ENCODE data around the gene PCNX1.
"Not testable (repeated sequence)": the region's sequence is repeated elsewhere in the genome, so short reads cannot be mapped to it uniquely, and the experiment has no call there.

The PCNX1 gene

DNA sequence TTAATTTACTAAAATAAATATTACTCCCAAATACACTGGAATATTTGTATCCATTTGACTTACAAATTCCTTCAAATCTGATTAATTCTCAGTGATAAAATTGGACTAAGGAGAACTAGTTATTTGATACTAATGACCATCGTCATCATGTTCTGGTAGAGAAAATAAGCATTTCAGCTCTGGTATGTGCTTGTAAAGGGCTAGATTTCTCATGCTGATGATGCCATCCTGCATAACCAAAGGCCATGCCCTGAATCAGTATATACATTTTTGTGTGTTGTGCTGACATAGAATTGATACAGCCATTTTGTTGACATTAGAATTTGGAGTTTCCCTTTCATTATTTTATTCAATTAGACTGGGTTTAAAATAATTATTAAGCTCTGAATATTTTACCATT lies 148.9 kb downstream of the PCNX1 start:
- Mint-ChIP-seq H3K9me3 (no peaks in the 10 kb centered on the region), H3K4me1 (no peaks in the 10 kb centered on the region), H3K36me3 (peaks cover 29% of the 10 kb centered on the region), H3K27me3 (no peaks in the 10 kb centered on the region), H3K4me3 (no peak overlapping the region), H3K27ac (no peak overlapping the region)
- ATAC-seq (ENCODE audit: low read depth) (no peak), DNase-seq (ENCODE audit: low spot score in 2 of 2) (no peak)

DNA sequence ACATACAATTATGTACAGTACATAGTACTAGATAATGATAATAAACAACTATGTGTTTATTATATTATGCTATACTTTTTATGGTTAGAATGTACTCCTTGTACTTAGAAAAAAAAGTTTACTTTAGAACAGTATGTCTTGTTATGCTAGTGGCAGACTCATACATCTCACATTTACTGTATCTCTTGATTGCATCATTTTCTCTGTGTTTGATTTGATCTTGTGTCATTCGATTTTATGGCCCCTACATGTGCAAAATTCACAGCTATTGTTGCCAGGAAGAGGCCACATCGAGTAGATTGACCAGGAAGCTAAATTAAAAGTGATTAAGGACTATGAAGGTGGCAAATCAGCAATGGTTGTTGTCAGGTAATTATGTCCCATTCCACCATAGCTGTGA lies 153.0 kb downstream of the PCNX1 start:
- H3K4me3 Mint-ChIP-seq, result no peak overlapping the region
- H3K27me3 Mint-ChIP-seq, result no peaks in the 10 kb centered on the region
- H3K36me3 Mint-ChIP-seq, result peaks cover 46% of the 10 kb centered on the region
- H3K9me3 Mint-ChIP-seq, result peaks cover 2% of the 10 kb centered on the region
- no peak for DNase-seq (ENCODE audit: low spot score in 2 of 2)
- ATAC-seq (ENCODE audit: low read depth), result no peak
- H3K27ac Mint-ChIP-seq, result no peak overlapping the region
- H3K4me1 Mint-ChIP-seq, result peaks cover 4% of the 10 kb centered on the region

DNA sequence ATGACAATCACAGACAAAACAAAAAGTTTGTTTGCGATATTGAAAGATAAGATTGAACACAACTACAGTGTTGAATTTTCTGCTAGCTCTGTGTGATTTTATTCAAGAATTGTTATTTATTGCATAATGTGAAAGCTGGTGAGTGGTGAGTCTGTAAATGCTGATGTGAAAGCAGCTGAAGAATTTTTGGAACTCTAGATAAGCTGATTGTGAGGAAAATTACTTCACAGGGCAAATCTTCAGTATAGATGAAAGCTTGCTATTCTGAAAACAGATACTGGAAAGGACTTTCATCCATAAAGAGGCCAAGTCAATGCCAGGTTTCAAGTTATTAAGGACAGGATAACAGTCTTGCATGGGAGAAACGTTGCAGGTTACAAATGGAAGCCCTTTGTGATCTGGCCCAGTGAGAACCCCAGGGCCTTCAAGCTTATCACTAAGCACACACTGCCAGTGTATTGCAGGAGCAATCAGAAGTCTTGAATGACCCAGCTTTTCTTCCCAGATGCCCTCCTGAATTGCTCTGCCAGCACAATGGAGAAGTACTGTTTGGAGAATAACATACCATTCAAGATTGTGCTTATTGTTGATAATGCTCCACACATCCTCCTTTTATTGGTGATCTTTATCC lies 153.7 kb downstream of the PCNX1 start:
- ATAC-seq (ENCODE audit: low read depth) (no peak), DNase-seq (ENCODE audit: low spot score in 2 of 2) (no peak)
- Mint-ChIP-seq H3K36me3 (peaks cover 53% of the 10 kb centered on the region), H3K27me3 (no peaks in the 10 kb centered on the region), H3K27ac (peak overlapping the region; percentile 26), H3K4me3 (no peak overlapping the region), H3K4me1 (peaks cover 4% of the 10 kb centered on the region), H3K9me3 (peaks cover 2% of the 10 kb centered on the region)

- DNase-seq (ENCODE audit: low spot score in 2 of 2) (no peak), ATAC-seq (ENCODE audit: low read depth) (no peak)
- H3K9me3 Mint-ChIP-seq, result peaks cover 2% of the 10 kb centered on the region
- no peak overlapping the region for H3K4me3 Mint-ChIP-seq
- peak overlapping the region; percentile 26 for H3K27ac Mint-ChIP-seq
- H3K27me3 Mint-ChIP-seq, result no peaks in the 10 kb centered on the region
- peaks cover 4% of the 10 kb centered on the region for H3K4me1 Mint-ChIP-seq
- H3K36me3 Mint-ChIP-seq, result peaks cover 58% of the 10 kb centered on the region
These were observed 154.2 kb downstream of the PCNX1 start for GRCh38 chr14:71061458-71061857.

DNA sequence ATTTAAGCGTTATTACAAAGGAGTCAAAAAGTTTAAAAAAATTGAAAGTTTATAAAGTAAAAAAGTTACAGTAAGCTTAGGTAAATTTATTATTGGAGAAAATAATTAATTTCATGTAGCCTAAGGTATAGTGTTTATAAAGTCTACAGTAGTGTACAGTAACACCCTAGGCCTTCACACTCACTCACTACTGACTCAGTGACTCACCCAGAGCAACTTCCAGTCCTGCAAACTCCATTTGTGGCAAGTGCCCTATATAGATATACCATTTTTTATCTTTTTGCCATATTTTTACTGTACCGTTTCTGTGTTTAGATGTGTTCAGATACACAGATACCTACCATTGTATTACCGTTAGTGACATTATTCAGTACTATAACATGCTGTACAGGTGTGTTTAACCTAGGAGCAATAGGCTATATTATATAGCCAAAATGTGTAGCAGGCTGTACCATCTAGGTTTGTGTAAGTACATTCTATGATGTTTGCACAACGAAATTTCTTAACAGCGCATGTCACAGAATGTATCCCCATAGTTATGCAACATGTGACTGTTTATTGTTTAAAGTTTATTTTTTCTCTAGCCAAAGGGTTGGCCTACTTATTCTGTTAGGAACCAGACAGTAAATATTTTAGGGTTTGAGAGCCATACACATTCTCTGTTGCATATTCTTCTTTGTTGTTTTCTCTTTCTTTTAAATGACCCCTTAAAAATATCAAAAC lies 155.5 kb downstream of the PCNX1 start:
- Mint-ChIP-seq H3K9me3 (peaks cover 2% of the 10 kb centered on the region), H3K4me1 (peaks cover 8% of the 10 kb centered on the region), H3K27me3 (no peaks in the 10 kb centered on the region), H3K36me3 (peaks cover 62% of the 10 kb centered on the region), H3K4me3 (no peak overlapping the region), H3K27ac (no peak overlapping the region)
- no peak for ATAC-seq (ENCODE audit: low read depth)
- no peak for DNase-seq (ENCODE audit: low spot score in 2 of 2)

DNA sequence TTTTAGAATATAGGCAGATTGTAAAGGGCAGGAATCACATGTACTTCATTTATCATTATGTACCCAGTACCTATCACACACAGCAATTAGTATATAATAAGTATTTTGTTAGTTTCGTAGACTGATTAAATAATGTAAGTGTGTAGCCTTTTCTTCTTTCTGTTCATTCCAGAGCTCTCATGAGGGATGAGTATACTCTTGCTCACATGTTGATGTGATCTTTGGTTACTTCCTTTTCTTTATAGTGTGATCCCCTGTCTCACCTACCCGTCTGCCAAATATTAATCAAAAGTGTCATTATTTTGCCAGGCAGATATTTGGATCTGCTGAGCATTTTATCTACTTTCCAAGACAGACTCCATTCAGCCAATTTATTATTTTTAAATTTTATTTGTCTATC lies 156.1 kb downstream of the PCNX1 start:
- no peak overlapping the region for H3K4me3 Mint-ChIP-seq
- H3K27me3 Mint-ChIP-seq, result no peaks in the 10 kb centered on the region
- no peak overlapping the region for H3K27ac Mint-ChIP-seq
- peaks cover 60% of the 10 kb centered on the region for H3K36me3 Mint-ChIP-seq
- ATAC-seq (ENCODE audit: low read depth) (no peak), DNase-seq (ENCODE audit: low spot score in 2 of 2) (no peak)
- H3K4me1 Mint-ChIP-seq, result peaks cover 8% of the 10 kb centered on the region
- peaks cover 2% of the 10 kb centered on the region for H3K9me3 Mint-ChIP-seq

DNA sequence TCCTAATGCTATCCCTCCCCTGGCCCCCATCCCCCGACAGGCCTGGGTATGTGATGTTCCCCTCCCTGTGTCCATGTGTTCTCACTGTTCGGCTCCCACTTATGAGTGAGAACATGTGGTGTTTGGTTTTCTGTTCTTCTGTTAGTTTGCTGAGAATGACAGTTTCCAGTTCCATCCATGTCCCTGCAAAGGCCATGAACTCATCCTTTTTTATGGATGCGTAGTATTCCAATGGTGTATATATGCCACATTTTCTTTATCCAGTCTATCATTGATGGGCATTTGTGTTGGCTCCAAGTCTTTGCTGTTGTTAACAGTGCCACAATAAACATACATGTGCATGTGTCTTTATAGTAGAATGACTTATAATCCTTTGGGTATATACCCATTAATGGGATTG lies 157.5 kb downstream of the PCNX1 start:
- not testable (repeated sequence) for H3K4me1 Mint-ChIP-seq; H3K4me3 Mint-ChIP-seq; ATAC-seq (ENCODE audit: low read depth); H3K27ac Mint-ChIP-seq; DNase-seq (ENCODE audit: low spot score in 2 of 2); H3K27me3 Mint-ChIP-seq; H3K9me3 Mint-ChIP-seq
- H3K36me3 Mint-ChIP-seq, result peaks cover 55% of the 10 kb centered on the region

DNA sequence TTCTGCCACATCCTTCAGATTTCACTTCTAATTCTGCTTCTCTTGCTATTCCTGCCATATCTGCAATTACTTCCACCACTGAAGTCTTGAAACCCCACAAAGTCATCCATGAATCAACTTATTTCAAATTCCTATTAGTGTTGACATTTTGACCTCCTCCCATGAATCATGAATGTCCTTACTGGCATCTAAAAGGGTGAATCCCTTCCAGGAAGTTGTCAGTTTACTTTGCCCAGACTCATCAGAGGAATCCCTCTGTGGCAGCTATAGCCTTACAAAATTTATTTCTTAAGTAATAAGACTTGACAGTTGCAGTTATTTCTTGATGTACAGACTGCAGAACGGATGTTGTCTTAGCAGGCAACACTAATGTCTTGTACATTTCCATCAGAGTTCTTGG lies 162.9 kb downstream of the PCNX1 start:
- no peak overlapping the region for H3K4me3 Mint-ChIP-seq

DNA sequence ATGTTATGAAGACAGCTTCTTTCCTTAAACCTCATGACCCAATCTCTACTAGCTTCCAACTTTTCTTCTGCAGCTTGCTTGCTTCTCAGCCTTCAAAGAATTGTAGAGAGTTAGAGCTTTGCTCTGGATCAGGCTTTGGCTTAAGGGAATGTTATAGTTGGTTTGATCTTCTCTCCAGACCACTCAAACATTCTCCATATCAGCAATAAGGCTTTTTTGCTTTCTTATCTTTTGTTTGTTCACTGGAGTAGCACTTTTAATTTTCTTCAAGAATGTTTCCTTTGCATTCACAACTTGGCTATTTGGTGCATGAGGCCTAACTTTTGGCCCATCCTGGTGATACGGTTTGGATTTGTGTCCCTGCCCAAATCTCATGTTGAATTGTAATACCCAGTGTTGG lies 163.8 kb downstream of the PCNX1 start:
- Mint-ChIP-seq H3K36me3 (peaks cover 41% of the 10 kb centered on the region), H3K27me3 (no peaks in the 10 kb centered on the region), H3K4me1 (peaks cover 4% of the 10 kb centered on the region), H3K9me3 (no peaks in the 10 kb centered on the region), H3K4me3 (no peak overlapping the region), H3K27ac (no peak overlapping the region)
- no peak for ATAC-seq (ENCODE audit: low read depth)
- DNase-seq (ENCODE audit: low spot score in 2 of 2), result no peak

More for the DNA sequence above, 162.9 kb downstream of the PCNX1 start:
- Mint-ChIP-seq H3K9me3 (peaks cover 1% of the 10 kb centered on the region), H3K36me3 (peaks cover 48% of the 10 kb centered on the region), H3K27ac (no peak overlapping the region), H3K27me3 (no peaks in the 10 kb centered on the region), H3K4me1 (peaks cover 5% of the 10 kb centered on the region)
- ATAC-seq (ENCODE audit: low read depth) (no peak), DNase-seq (ENCODE audit: low spot score in 2 of 2) (no peak)

- no peak for DNase-seq (ENCODE audit: low spot score in 2 of 2)
- no peak for ATAC-seq (ENCODE audit: low read depth)
- peaks cover 55% of the 10 kb centered on the region for H3K36me3 Mint-ChIP-seq
- peaks cover 5% of the 10 kb centered on the region for H3K9me3 Mint-ChIP-seq
- H3K4me3 Mint-ChIP-seq, result no peak overlapping the region
- no peaks in the 10 kb centered on the region for H3K27me3 Mint-ChIP-seq
- no peak overlapping the region for H3K27ac Mint-ChIP-seq
- H3K4me1 Mint-ChIP-seq, result peaks cover 7% of the 10 kb centered on the region
These were observed 169.3 kb downstream of the PCNX1 start for GRCh38 chr14:71076462-71077092.

- H3K27ac Mint-ChIP-seq, result no peak overlapping the region
- H3K9me3 Mint-ChIP-seq, result peaks cover 5% of the 10 kb centered on the region
- H3K27me3 Mint-ChIP-seq, result no peaks in the 10 kb centered on the region
- DNase-seq (ENCODE audit: low spot score in 2 of 2) (no peak), ATAC-seq (ENCODE audit: low read depth) (no peak)
- H3K36me3 Mint-ChIP-seq, result peaks cover 59% of the 10 kb centered on the region
- H3K4me3 Mint-ChIP-seq, result no peak overlapping the region
- peaks cover 7% of the 10 kb centered on the region for H3K4me1 Mint-ChIP-seq
These were observed 171.2 kb downstream of the PCNX1 start for GRCh38 chr14:71078500-71078899.

DNA sequence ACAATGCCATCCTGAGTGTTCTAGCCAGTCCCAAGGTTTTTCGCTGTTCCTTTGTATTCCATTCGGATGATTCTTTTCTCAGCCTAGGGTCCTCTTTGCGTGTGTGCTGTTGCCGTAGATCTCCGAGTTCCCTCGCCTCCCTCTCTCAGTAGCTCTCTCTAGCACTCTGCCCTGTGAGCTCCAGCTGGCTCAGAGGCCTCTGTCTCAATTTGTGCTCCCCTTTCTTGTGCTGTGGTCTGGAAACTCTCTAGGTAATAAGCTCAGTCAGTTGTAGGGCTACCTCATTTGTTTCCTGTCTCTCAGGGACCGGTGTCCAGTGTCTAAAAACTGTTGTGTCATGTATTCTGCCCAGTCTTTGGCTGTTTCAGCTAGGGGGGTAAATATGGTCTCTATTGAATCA lies 179.3 kb downstream of the PCNX1 start:
- H3K9me3 Mint-ChIP-seq, result no peaks in the 10 kb centered on the region
- H3K27me3 Mint-ChIP-seq, result no peaks in the 10 kb centered on the region
- DNase-seq (ENCODE audit: low spot score in 2 of 2), result no peak
- H3K4me3 Mint-ChIP-seq, result no peak overlapping the region
- no peak for ATAC-seq (ENCODE audit: low read depth)
- H3K36me3 Mint-ChIP-seq, result peaks cover 44% of the 10 kb centered on the region
- H3K27ac Mint-ChIP-seq, result peak overlapping the region; percentile 23
- H3K4me1 Mint-ChIP-seq, result no peaks in the 10 kb centered on the region

DNA sequence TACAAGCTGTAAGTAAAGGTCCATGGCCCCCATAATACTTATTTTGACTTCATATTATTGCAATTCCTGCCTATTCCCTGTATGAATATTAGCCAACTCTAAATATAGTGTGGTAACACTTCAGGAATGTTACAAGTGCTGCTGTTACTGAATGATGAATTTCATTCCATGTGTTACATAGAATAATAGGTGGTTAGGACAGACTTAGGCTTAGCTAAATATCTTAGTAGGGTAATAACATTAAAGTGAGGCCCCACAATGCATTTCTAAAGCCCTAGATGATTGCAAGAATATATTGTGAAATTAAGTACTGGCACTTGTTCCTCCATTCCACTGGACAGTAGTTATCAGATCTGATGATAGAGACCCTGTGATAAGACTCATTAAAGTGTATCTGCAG lies 182.7 kb downstream of the PCNX1 start:
- ATAC-seq (ENCODE audit: low read depth), result no peak
- no peak overlapping the region for H3K4me3 Mint-ChIP-seq
- peaks cover 47% of the 10 kb centered on the region for H3K36me3 Mint-ChIP-seq
- H3K27me3 Mint-ChIP-seq, result no peaks in the 10 kb centered on the region
- H3K4me1 Mint-ChIP-seq, result no peaks in the 10 kb centered on the region
- no peak overlapping the region for H3K27ac Mint-ChIP-seq
- no peaks in the 10 kb centered on the region for H3K9me3 Mint-ChIP-seq
- DNase-seq (ENCODE audit: low spot score in 2 of 2), result no peak

DNA sequence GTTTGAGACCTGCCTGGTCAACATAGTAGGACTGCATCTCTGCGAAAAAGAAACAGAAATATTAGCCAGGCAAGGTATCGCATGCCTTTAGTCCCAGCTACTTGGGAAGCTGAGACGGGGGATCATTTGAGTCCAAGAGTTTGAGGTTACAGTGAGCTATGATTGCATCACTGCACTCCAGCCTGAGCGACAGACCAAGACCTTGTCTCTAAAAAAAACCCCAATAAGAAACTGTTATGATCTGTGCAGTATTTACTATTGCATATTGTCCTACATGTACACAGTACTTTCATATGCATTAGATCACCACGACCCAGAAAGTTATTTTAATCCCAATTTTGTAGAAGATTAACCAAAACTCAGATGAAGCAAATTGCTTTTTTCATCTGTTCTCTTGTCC lies 187.5 kb downstream of the PCNX1 start:
- Mint-ChIP-seq H3K27me3 (no peaks in the 10 kb centered on the region), H3K4me3 (no peak overlapping the region), H3K4me1 (peaks cover 4% of the 10 kb centered on the region), H3K36me3 (peaks cover 44% of the 10 kb centered on the region), H3K27ac (no peak overlapping the region), H3K9me3 (peaks cover 1% of the 10 kb centered on the region)
- ATAC-seq (ENCODE audit: low read depth) (no peak), DNase-seq (ENCODE audit: low spot score in 2 of 2) (no peak)

Data from memory B cell (primary cell).